Measurements from ENCODE around the gene TP53I11.

DNA sequence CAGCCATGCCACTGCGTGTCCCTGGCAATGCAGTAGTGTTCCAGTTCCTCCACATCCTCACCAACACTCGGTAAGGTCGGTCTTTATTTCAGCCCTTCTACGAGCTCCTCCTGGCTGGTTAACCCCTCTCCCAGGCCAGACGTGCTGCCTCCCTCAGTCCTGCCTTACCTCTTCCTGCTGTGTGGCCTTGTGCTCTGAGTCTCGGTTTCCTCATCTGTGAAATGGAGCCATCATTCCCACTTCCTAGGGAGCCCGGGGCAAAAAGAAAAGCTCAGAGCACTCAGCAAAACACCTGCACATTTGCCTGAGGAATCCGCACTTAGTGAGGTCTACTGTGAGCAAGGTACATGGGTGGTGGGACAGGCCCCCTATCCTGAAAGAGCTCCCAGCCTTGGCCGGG, 9.8 kb downstream of the TP53I11 start:
- TF ChIP-seq, protein P1, sequence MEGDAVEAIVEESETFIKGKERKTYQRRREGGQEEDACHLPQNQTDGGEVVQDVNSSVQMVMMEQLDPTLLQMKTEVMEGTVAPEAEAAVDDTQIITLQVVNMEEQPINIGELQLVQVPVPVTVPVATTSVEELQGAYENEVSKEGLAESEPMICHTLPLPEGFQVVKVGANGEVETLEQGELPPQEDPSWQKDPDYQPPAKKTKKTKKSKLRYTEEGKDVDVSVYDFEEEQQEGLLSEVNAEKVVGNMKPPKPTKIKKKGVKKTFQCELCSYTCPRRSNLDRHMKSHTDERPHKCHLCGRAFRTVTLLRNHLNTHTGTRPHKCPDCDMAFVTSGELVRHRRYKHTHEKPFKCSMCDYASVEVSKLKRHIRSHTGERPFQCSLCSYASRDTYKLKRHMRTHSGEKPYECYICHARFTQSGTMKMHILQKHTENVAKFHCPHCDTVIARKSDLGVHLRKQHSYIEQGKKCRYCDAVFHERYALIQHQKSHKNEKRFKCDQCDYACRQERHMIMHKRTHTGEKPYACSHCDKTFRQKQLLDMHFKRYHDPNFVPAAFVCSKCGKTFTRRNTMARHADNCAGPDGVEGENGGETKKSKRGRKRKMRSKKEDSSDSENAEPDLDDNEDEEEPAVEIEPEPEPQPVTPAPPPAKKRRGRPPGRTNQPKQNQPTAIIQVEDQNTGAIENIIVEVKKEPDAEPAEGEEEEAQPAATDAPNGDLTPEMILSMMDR (conservative IDR thresholded peaks at IDR 0.05; ENCODE audit: low read depth in 2 of 2): no peak
- TF ChIP-seq CREB1 (CRISPR knock-in tag; IDR thresholded peaks at IDR 0.05; ENCODE audit: low read depth): no peak
- TF ChIP-seq, protein P2, sequence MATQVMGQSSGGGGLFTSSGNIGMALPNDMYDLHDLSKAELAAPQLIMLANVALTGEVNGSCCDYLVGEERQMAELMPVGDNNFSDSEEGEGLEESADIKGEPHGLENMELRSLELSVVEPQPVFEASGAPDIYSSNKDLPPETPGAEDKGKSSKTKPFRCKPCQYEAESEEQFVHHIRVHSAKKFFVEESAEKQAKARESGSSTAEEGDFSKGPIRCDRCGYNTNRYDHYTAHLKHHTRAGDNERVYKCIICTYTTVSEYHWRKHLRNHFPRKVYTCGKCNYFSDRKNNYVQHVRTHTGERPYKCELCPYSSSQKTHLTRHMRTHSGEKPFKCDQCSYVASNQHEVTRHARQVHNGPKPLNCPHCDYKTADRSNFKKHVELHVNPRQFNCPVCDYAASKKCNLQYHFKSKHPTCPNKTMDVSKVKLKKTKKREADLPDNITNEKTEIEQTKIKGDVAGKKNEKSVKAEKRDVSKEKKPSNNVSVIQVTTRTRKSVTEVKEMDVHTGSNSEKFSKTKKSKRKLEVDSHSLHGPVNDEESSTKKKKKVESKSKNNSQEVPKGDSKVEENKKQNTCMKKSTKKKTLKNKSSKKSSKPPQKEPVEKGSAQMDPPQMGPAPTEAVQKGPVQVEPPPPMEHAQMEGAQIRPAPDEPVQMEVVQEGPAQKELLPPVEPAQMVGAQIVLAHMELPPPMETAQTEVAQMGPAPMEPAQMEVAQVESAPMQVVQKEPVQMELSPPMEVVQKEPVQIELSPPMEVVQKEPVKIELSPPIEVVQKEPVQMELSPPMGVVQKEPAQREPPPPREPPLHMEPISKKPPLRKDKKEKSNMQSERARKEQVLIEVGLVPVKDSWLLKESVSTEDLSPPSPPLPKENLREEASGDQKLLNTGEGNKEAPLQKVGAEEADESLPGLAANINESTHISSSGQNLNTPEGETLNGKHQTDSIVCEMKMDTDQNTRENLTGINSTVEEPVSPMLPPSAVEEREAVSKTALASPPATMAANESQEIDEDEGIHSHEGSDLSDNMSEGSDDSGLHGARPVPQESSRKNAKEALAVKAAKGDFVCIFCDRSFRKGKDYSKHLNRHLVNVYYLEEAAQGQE (IDR thresholded peaks at IDR 0.05; ENCODE audit: unreplicated experiment): no peak
- TF ChIP-seq JUNB (IDR thresholded peaks at IDR 0.05; ENCODE audit: unreplicated experiment): no peak
- no peak for TF ChIP-seq EZH2 (IDR thresholded peaks at IDR 0.05; ENCODE audit: low read depth, unreplicated experiment)

Measured in GM23338 (cell line).